ENCODE measurements around the gene BMPER.

- TF ChIP-seq CTCF (conservative IDR thresholded peaks at IDR 0.05 in 1 of 2, IDR thresholded peaks at IDR 0.05 in 1 of 2; ENCODE audit: low read depth in 1 of 2, low read length in 2 of 2) (no peak), EZH2 (IDR thresholded peaks at IDR 0.05; ENCODE audit: low read length, missing control alignments) (no peak)
Observed at GRCh38 chr7:34070511-34071323, 165.4 kb downstream of the BMPER start.
